ENCODE results near the gene CORO7. TPM values are rescaled to one million over a fixed set of nuclear protein-coding genes. Genes with fewer than 3 reads are reported as not detected.

CORO7 gene
- total RNA-seq, 1 donor: 17.7 TPM

- no peaks in the 10 kb centered on the region for H3K9me3 ChIP-seq (ENCODE audit: low read depth, low read length)
- H3K4me3 ChIP-seq (ENCODE audit: insufficient read depth, low read length): no peak overlapping the region
- no peak overlapping the region for H2AFZ ChIP-seq (ENCODE audit: low read length)
- no peak for DNase-seq (ENCODE audit: insufficient read length, low spot score, missing footprints)
- H3K36me3 ChIP-seq (ENCODE audit: insufficient read depth, low read length): peaks cover 57% of the 10 kb centered on the region
- H3K4me2 ChIP-seq (ENCODE audit: insufficient read depth, low read length): no peak overlapping the region
- peaks cover 53% of the 10 kb centered on the region for H3K4me1 ChIP-seq (ENCODE audit: insufficient read depth, low read length)
- no peak overlapping the region for H3K27ac ChIP-seq (ENCODE audit: low read depth, low read length)
- TF ChIP-seq CTCF (IDR thresholded peaks at IDR 0.05; ENCODE audit: extremely low read depth, low read depth, low read length): no peak
- H4K20me1 ChIP-seq (ENCODE audit: insufficient read depth, low read length): peaks cover 86% of the 10 kb centered on the region
- peaks cover 63% of the 10 kb centered on the region for H3K79me2 ChIP-seq (ENCODE audit: insufficient read depth, low read length)
- H3K27me3 ChIP-seq (ENCODE audit: insufficient read depth, low read length): no peaks in the 10 kb centered on the region
Observed at GRCh38 chr16:4381935-4382794, 34.2 kb downstream of the CORO7 start.

DNA sequence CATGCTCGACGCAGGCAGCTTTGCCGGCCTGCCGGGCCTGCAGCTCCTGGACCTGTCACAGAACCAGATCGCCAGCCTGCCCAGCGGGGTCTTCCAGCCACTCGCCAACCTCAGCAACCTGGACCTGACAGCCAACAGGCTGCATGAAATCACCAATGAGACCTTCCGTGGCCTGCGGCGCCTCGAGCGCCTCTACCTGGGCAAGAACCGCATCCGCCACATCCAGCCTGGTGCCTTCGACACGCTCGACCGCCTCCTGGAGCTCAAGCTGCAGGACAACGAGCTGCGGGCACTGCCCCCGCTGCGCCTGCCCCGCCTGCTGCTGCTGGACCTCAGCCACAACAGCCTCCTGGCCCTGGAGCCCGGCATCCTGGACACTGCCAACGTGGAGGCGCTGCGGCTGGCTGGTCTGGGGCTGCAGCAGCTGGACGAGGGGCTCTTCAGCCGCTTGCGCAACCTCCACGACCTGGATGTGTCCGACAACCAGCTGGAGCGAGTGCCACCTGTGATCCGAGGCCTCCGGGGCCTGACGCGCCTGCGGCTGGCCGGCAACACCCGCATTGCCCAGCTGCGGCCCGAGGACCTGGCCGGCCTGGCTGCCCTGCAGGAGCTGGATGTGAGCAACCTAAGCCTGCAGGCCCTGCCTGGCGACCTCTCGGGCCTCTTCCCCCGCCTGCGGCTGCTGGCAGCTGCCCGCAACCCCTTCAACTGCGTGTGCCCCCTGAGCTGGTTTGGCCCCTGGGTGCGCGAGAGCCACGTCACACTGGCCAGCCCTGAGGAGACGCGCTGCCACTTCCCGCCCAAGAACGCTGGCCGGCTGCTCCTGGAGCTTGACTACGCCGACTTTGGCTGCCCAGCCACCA lies 35.1 kb downstream of the CORO7 start:
- Histone ChIP-seq H3K27me3 (ENCODE audit: insufficient read depth, low read length) (no peaks in the 10 kb centered on the region), H2AFZ (ENCODE audit: low read length) (no peak overlapping the region), H3K4me3 (ENCODE audit: insufficient read depth, low read length) (no peak overlapping the region), H3K27ac (ENCODE audit: low read depth, low read length) (no peak overlapping the region), H4K20me1 (ENCODE audit: insufficient read depth, low read length) (peaks cover 91% of the 10 kb centered on the region), H3K4me1 (ENCODE audit: insufficient read depth, low read length) (peaks cover 53% of the 10 kb centered on the region), H3K9me3 (ENCODE audit: low read depth, low read length) (no peaks in the 10 kb centered on the region), H3K4me2 (ENCODE audit: insufficient read depth, low read length) (no peak overlapping the region), H3K79me2 (ENCODE audit: insufficient read depth, low read length) (peaks cover 72% of the 10 kb centered on the region), H3K36me3 (ENCODE audit: insufficient read depth, low read length) (peaks cover 59% of the 10 kb centered on the region)
- TF ChIP-seq CTCF (IDR thresholded peaks at IDR 0.05; ENCODE audit: extremely low read depth, low read depth, low read length): no peak
- no peak for DNase-seq (ENCODE audit: insufficient read length, low spot score, missing footprints)

- H3K27ac ChIP-seq (ENCODE audit: low read depth, low read length): no peak overlapping the region
- DNase-seq (ENCODE audit: insufficient read length, low spot score, missing footprints): peak; percentile 92
- TF ChIP-seq CTCF (IDR thresholded peaks at IDR 0.05; ENCODE audit: extremely low read depth, low read depth, low read length): no peak
- H3K36me3 ChIP-seq (ENCODE audit: insufficient read depth, low read length): peaks cover 60% of the 10 kb centered on the region
- H3K79me2 ChIP-seq (ENCODE audit: insufficient read depth, low read length): peaks cover 79% of the 10 kb centered on the region
- H3K4me1 ChIP-seq (ENCODE audit: insufficient read depth, low read length): peaks cover 52% of the 10 kb centered on the region
- no peak overlapping the region for H2AFZ ChIP-seq (ENCODE audit: low read length)
- H3K9me3 ChIP-seq (ENCODE audit: low read depth, low read length): no peaks in the 10 kb centered on the region
- H3K27me3 ChIP-seq (ENCODE audit: insufficient read depth, low read length): no peaks in the 10 kb centered on the region
- H3K4me3 ChIP-seq (ENCODE audit: insufficient read depth, low read length): no peak overlapping the region
- H3K4me2 ChIP-seq (ENCODE audit: insufficient read depth, low read length): no peak overlapping the region
- H4K20me1 ChIP-seq (ENCODE audit: insufficient read depth, low read length): peaks cover 89% of the 10 kb centered on the region
Observed at GRCh38 chr16:4380119-4381063, 36.0 kb downstream of the CORO7 start.
